SW 1271 (cell line): Measurements from ENCODE around the gene HDAC7.

Experiments used
- DNase-seq, 2 experiments: peaks; one replicate each; lab custom pipeline; 2025; lab: John Stamatoyannopoulos, UW

HDAC7 gene

GRCh38 chr12:47819896-47820630 lies at the start of gene HDAC7:
TSS of gene HDAC7 (minus strand) at chr12:47819903. CDS start at chr12:47819785, 118 bp downstream.
- DNase-seq, result peak in 1 of 2 experiments; percentile 60

GRCh38 chr12:47868552-47869031 lies 48.9 kb upstream of the HDAC7 start:
- DNase-seq, result no peak

GRCh38 chr12:47868041-47868440 lies 48.3 kb upstream of the HDAC7 start:
- DNase-seq, result no peak

GRCh38 chr12:47867495-47867941 lies 47.8 kb upstream of the HDAC7 start:
- DNase-seq, result no peak

GRCh38 chr12:47864646-47865235 lies 45.0 kb upstream of the HDAC7 start:
- DNase-seq, result no peak

- no peak for DNase-seq
Measured at GRCh38 chr12:47863985-47864384, 44.3 kb upstream of the HDAC7 start.

- no peak for DNase-seq
Measured at GRCh38 chr12:47863467-47863866, 43.8 kb upstream of the HDAC7 start.

- DNase-seq, result no peak
Measured at GRCh38 chr12:47862881-47863280, 43.2 kb upstream of the HDAC7 start.

- DNase-seq, result no peak
Measured at GRCh38 chr12:47862167-47862750, 42.6 kb upstream of the HDAC7 start.

- no peak for DNase-seq
Measured at GRCh38 chr12:47860873-47861272, 41.2 kb upstream of the HDAC7 start.

GRCh38 chr12:47860279-47860841 lies 40.7 kb upstream of the HDAC7 start:
- no peak for DNase-seq

GRCh38 chr12:47858511-47859266 lies 39.0 kb upstream of the HDAC7 start:
- DNase-seq, result no peak

GRCh38 chr12:47856721-47857575 lies 37.2 kb upstream of the HDAC7 start:
- DNase-seq, result no peak

GRCh38 chr12:47856094-47856493 lies 36.4 kb upstream of the HDAC7 start:
- DNase-seq, result no peak

GRCh38 chr12:47855502-47855901 lies 35.8 kb upstream of the HDAC7 start:
- no peak for DNase-seq

- no peak for DNase-seq
Measured at GRCh38 chr12:47854531-47854930, 34.8 kb upstream of the HDAC7 start.

GRCh38 chr12:47852096-47852571 lies 32.4 kb upstream of the HDAC7 start:
- DNase-seq, result no peak

GRCh38 chr12:47851303-47851952 lies 31.7 kb upstream of the HDAC7 start:
- DNase-seq, result no peak

GRCh38 chr12:47850153-47851084 lies 30.7 kb upstream of the HDAC7 start:
- DNase-seq, result no peak
